ENCODE results near the gene EXOC6B. TPM values are rescaled to one million over a fixed set of nuclear protein-coding genes. Genes with fewer than 3 reads are reported as not detected.

EXOC6B gene
- total and polyA plus RNA-seq, 2 of the 8 experiments (the other 6 are each of a cell fraction or from before 2014, with no cell fraction given): 13.5 to 33.0 TPM

GRCh38 chr2:72147303-72147971 is 678.4 kb downstream of the EXOC6B start, which contains the start of gene CYP26B1:
TSS of gene CYP26B1 (minus strand) at chr2:72147862. CDS start at chr2:72147834, 28 bp downstream.
- no peak within 1 kb of the TSS for H3K23ac ChIP-seq (ENCODE audit: insufficient read length)
- no peak within 1 kb of the TSS for H2BK5ac ChIP-seq (ENCODE audit: low read depth, low read length)
- FAIRE-seq (no peak), DNase-seq (ENCODE audit: low read depth in 1 of 2, low spot score in 2 of 2) (peak in 1 of 2 experiments; percentile 75)
- H3K4me3 ChIP-seq (ENCODE audit: extremely low read depth in 1 of 4, insufficient read depth in 2 of 4, low read depth in 3 of 4, low read length in 4 of 4): peak within 1 kb of the TSS; percentile 40 to 68 (median 48)
- no peaks in the 10 kb centered on the region for H3K79me1 ChIP-seq (ENCODE audit: low read depth, low read length)
- ChIA-PET POLR2A (ENCODE audit: partially characterized antibody) (no interaction called here), CTCF (ENCODE audit: partially characterized antibody) (interaction anchor here (0.7 to 7.0 kb wide), 4 partner anchors 13 to 599 kb away, joined by 3 to 115 read pairs (median 3); no protein-coding TSS in a partner anchor)
- H4K91ac ChIP-seq (replicated peaks; ENCODE audit: insufficient read length, low read length): no peak within 1 kb of the TSS
- no peak within 1 kb of the TSS for H4K5ac ChIP-seq (ENCODE audit: insufficient read length, low read depth, low read length)
- no peak within 1 kb of the TSS for H2AFZ ChIP-seq (ENCODE audit: low read length)
- H3K23me2 ChIP-seq (ENCODE audit: low read depth, low read length): peaks cover 32% of the 10 kb centered on the region
- peaks cover 7 to 45% (median 25%) of the 10 kb centered on the region in 4 experiments for H3K4me1 ChIP-seq (replicated peaks in 1 of 4; ENCODE audit: control insufficient read depth in 3 of 4, insufficient read depth in 4 of 4, low read length in 3 of 4)
- H2BK120ac ChIP-seq (replicated peaks; ENCODE audit: low read depth, low read length): no peak within 1 kb of the TSS
- no peak within 1 kb of the TSS for H2BK20ac ChIP-seq (ENCODE audit: low read length)
- 0 out of 2 replicates have a peak within 1 kb of the TSS, but pooled peaks have one; percentile 61 for H2BK15ac ChIP-seq (ENCODE audit: low read length)
- H3K27me3 ChIP-seq (replicated peaks in 1 of 4; ENCODE audit: control insufficient read depth in 3 of 4, extremely low read depth in 1 of 4, insufficient read depth in 3 of 4, low read length in 3 of 4): peaks cover 55 to 88% (median 80%) of the 10 kb centered on the region in 4 experiments
- no peak within 1 kb of the TSS for H3K4ac ChIP-seq (replicated peaks; ENCODE audit: insufficient read length, low read depth, low read length)
- TF ChIP-seq KDM4A (IDR thresholded peaks at IDR 0.05; ENCODE audit: low read depth, low read length, severe bottlenecking): peak; percentile 30
- no peak for TF ChIP-seq RFX5 (IDR thresholded peaks at IDR 0.05; ENCODE audit: borderline replicate concordance, low read depth, low read length)
- no peak for TF ChIP-seq CEBPB (IDR thresholded peaks at IDR 0.05; ENCODE audit: low read depth, low read length)
- TF ChIP-seq EZH2 (IDR thresholded peaks at IDR 0.05; ENCODE audit: low read depth, low read length, severe bottlenecking): peak; percentile 58
- peak; percentile 70 for TF ChIP-seq E2F6 (IDR thresholded peaks at IDR 0.05)
- TF ChIP-seq SUZ12 (IDR thresholded peaks at IDR 0.05; ENCODE audit: low read length): peak; percentile 53
- TF ChIP-seq, protein P1, sequence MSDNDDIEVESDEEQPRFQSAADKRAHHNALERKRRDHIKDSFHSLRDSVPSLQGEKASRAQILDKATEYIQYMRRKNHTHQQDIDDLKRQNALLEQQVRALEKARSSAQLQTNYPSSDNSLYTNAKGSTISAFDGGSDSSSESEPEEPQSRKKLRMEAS (IDR thresholded peaks at IDR 0.05): peak; percentile 79
- TF ChIP-seq KDM1A (IDR thresholded peaks at IDR 0.05; ENCODE audit: borderline replicate concordance, low read length): 0 out of 2 replicates have a peak, but pooled peaks have one; percentile 21
- TF ChIP-seq RNF2 (IDR thresholded peaks at IDR 0.05; ENCODE audit: borderline replicate concordance, low read depth, low read length, missing control alignments, poor library complexity, severe bottlenecking): no peak
- no peak within 1 kb of the TSS for H3K27ac ChIP-seq (ENCODE audit: low read depth, low read length)
- H3K18ac ChIP-seq (ENCODE audit: extremely low read depth, low read length): peak within 1 kb of the TSS; percentile 48; the same call in 1 of the 2 replicates
- peak within 1 kb of the TSS; percentile 42; the same call in 1 of the 2 replicates for H2BK12ac ChIP-seq (ENCODE audit: low read depth, low read length)
- peaks cover 0 to 15% of the 10 kb centered on the region in 2 experiments for H4K20me1 ChIP-seq (replicated peaks in 1 of 2; ENCODE audit: control insufficient read depth in 1 of 2, insufficient read depth in 2 of 2, low read length in 2 of 2)
- H4K8ac ChIP-seq (ENCODE audit: extremely low read depth, insufficient read depth, low read length): 0 out of 2 replicates have a peak within 1 kb of the TSS, but pooled peaks have one; percentile 21
- H3K9me3 ChIP-seq (ENCODE audit: insufficient read depth in 2 of 2, low read depth in 1 of 2, low read length in 1 of 2): no peaks in the 10 kb centered on the region; a peak in 1 of 4 replicates
- H3K9ac ChIP-seq (replicated peaks in 1 of 4; ENCODE audit: extremely low read depth in 1 of 4, low read depth in 3 of 4, low read length in 3 of 4): no peak within 1 kb of the TSS
- no peak within 1 kb of the TSS for H2AK5ac ChIP-seq (ENCODE audit: low read depth, low read length)
- WGBS, 2 experiments (ENCODE audit: extremely low coverage in 1 of 2, insufficient coverage in 1 of 2, insufficient read length in 1 of 2, insufficient replicate concordance in 2 of 2, low coverage in 1 of 2, low lambda C conversion rate in 2 of 2, missing lambda C conversion rate in 1 of 2): 2% methylated on average over 14 of the region's 69 CpGs; no CpG with 5 or more reads in 1 of the 2 experiments
- no peaks in the 10 kb centered on the region for H3K79me2 ChIP-seq (ENCODE audit: control insufficient read depth in 1 of 2, insufficient read depth in 2 of 2, low read length in 2 of 2)
- H3K56ac ChIP-seq (replicated peaks; ENCODE audit: insufficient read length, low read depth, low read length): no peak within 1 kb of the TSS
- H3K4me2 ChIP-seq (ENCODE audit: insufficient read depth in 1 of 2, low read depth in 2 of 2, low read length in 2 of 2): peak within 1 kb of the TSS; percentile 62 to 95
- H3K14ac ChIP-seq (ENCODE audit: insufficient read length): no peak within 1 kb of the TSS
- no peaks in the 10 kb centered on the region for H3K36me3 ChIP-seq (ENCODE audit: control insufficient read depth in 2 of 4, insufficient read depth in 4 of 4, low read length in 3 of 4)
